ENCODE results near the gene TAS2R43. TPM values are rescaled to one million over a fixed set of nuclear protein-coding genes. Genes with fewer than 3 reads are reported as not detected.
"Not testable (repeated sequence)": the region's sequence is repeated elsewhere in the genome, so short reads cannot be mapped to it uniquely, and the experiment has no call there.

The TAS2R43 gene
- total and polyA plus RNA-seq, 8 donors, result 0.87 to 11.9 (median 8.4) TPM; not detected in 5

GRCh38 chr12:11108862-11109261 lies 16.7 kb upstream of the TAS2R43 start:
- H3K4me1 ChIP-seq, result no peaks in the 10 kb centered on the region
- WGBS, 5 donors, result 92 to 100% (median 93%) methylated on average over 2 of the region's 2 CpGs

GRCh38 chr12:11107719-11108118 lies 15.6 kb upstream of the TAS2R43 start:
- intact Hi-C loops (cut with DNase I; ENCODE audit: low total_unique reads), result no loop called here
- no peak for DNase-seq
- 67 to 90% (median 86%) methylated on average over 1 of the region's 1 CpG for WGBS, 5 donors

More at GRCh38 chr12:11108862-11109261, 16.7 kb upstream of the TAS2R43 start:
- H3K36me3 ChIP-seq, result peaks cover 0 to 9% (median 4%) of the 10 kb centered on the region in 4 donors
- no peaks in the 10 kb centered on the region for H3K27me3 ChIP-seq
- intact Hi-C loops (cut with DNase I; ENCODE audit: low total_unique reads), result no loop called here
- TF ChIP-seq EP300 (IDR thresholded peaks at IDR 0.05) (no peak), POLR2AphosphoS5 (IDR thresholded peaks at IDR 0.05) (no peak), CTCF (IDR thresholded peaks at IDR 0.05) (no peak), POLR2A (IDR thresholded peaks at IDR 0.05) (no peak)
- H3K9me3 ChIP-seq, result peaks cover 0 to 24% (median 5%) of the 10 kb centered on the region in 4 donors
- H3K4me3 ChIP-seq, result no peak overlapping the region
- no peak for DNase-seq
- no peak overlapping the region for H3K27ac ChIP-seq

GRCh38 chr12:11106288-11106687 lies 14.2 kb upstream of the TAS2R43 start:
- Histone ChIP-seq H3K4me3 (no peak overlapping the region), H3K36me3 (peaks cover 0 to 9% (median 4%) of the 10 kb centered on the region in 4 donors), H3K27me3 (no peaks in the 10 kb centered on the region), H3K27ac (no peak overlapping the region), H3K4me1 (no peaks in the 10 kb centered on the region), H3K9me3 (peaks cover 0 to 20% (median 0%) of the 10 kb centered on the region in 4 donors)
- intact Hi-C loops (cut with DNase I; ENCODE audit: low total_unique reads), result no loop called here
- TF ChIP-seq POLR2A (IDR thresholded peaks at IDR 0.05), result no peak
- no peak for TF ChIP-seq EP300 (IDR thresholded peaks at IDR 0.05)
- TF ChIP-seq POLR2AphosphoS5 (IDR thresholded peaks at IDR 0.05), result no peak
- TF ChIP-seq CTCF (IDR thresholded peaks at IDR 0.05), result no peak
- WGBS, 5 donors, result 81 to 93% (median 89%) methylated on average over 2 of the region's 2 CpGs
- no peak for DNase-seq

More at GRCh38 chr12:11107719-11108118, 15.6 kb upstream of the TAS2R43 start:
- Histone ChIP-seq H3K27me3 (no peaks in the 10 kb centered on the region), H3K4me3 (no peak overlapping the region), H3K27ac (no peak overlapping the region), H3K9me3 (peaks cover 0 to 30% (median 4%) of the 10 kb centered on the region in 4 donors), H3K4me1 (no peaks in the 10 kb centered on the region), H3K36me3 (peaks cover 0 to 9% (median 4%) of the 10 kb centered on the region in 4 donors)
- TF ChIP-seq EP300 (IDR thresholded peaks at IDR 0.05), result no peak
- TF ChIP-seq CTCF (IDR thresholded peaks at IDR 0.05), result no peak
- TF ChIP-seq POLR2A (IDR thresholded peaks at IDR 0.05), result no peak
- no peak for TF ChIP-seq POLR2AphosphoS5 (IDR thresholded peaks at IDR 0.05)

- no peak overlapping the region for H3K4me3 ChIP-seq
- H3K4me1 ChIP-seq, result no peaks in the 10 kb centered on the region
- peaks cover 0 to 12% (median 4%) of the 10 kb centered on the region in 4 donors for H3K36me3 ChIP-seq
- no peak overlapping the region for H3K27ac ChIP-seq
- DNase-seq, result no peak
- intact Hi-C loops (cut with DNase I; ENCODE audit: low total_unique reads), result no loop called here
- 47 to 81% (median 67%) methylated on average over 2 of the region's 2 CpGs for WGBS, 5 donors
- TF ChIP-seq CTCF (IDR thresholded peaks at IDR 0.05), result no peak
- TF ChIP-seq POLR2AphosphoS5 (IDR thresholded peaks at IDR 0.05), result no peak
- no peak for TF ChIP-seq EP300 (IDR thresholded peaks at IDR 0.05)
- no peak for TF ChIP-seq POLR2A (IDR thresholded peaks at IDR 0.05)
- H3K9me3 ChIP-seq, result peaks cover 0 to 12% (median 0%) of the 10 kb centered on the region in 4 donors
- H3K27me3 ChIP-seq, result no peaks in the 10 kb centered on the region
Measured at GRCh38 chr12:11105546-11105945, 13.4 kb upstream of the TAS2R43 start.

GRCh38 chr12:11094910-11095309 lies 2.8 kb upstream of the TAS2R43 start:
- H3K27ac ChIP-seq; intact Hi-C loops (cut with DNase I; ENCODE audit: low total_unique reads); H3K4me3 ChIP-seq; H3K9me3 ChIP-seq; H3K27me3 ChIP-seq; H3K36me3 ChIP-seq; H3K4me1 ChIP-seq; DNase-seq: not testable (repeated sequence)
- no CpG with 5 or more reads among the region's 2 CpGs for WGBS, 5 donors
